ENCODE results near the gene CFHR2.

DNA sequence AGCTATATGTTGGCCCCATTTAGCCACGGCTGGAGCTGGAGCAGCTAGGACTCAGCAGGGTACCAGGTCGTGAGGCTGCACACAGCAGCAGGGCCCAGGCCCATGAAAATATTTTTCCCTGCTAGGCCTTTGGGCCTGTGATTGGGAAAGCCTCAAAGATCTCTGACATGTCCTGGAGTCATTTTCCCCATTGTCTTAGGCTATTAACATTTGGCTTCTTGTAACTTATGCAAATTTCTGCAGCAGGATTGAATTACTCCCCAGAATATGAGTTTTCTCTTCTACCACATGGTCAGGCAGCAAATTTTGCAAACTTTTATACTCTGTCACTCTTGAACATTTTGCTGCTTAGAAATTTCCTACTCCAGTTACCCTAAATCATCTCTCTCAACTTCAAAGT is 11.2 kb downstream of the CFHR2 start:
- TF ChIP-seq CTCF (IDR thresholded peaks at IDR 0.05; ENCODE audit: low read depth, low read length) (no peak), EZH2phosphoT487 (IDR thresholded peaks at IDR 0.05; ENCODE audit: low read depth) (no peak)

Measured in OCI-LY3 (cell line).